Measurements from ENCODE around the gene SULT1C3.
"Not testable (repeated sequence)": the region's sequence is repeated elsewhere in the genome, so short reads cannot be mapped to it uniquely, and the experiment has no call there.

The SULT1C3 gene

GRCh38 chr2:108244667-108245414, 5.1 kb downstream of the SULT1C3 start:
- no peak for DNase-seq (ENCODE audit: low read depth, low spot score)

GRCh38 chr2:108253106-108253505, 13.3 kb downstream of the SULT1C3 start:
- DNase-seq (ENCODE audit: low read depth, low spot score): no peak

GRCh38 chr2:108257757-108258331, 18.1 kb downstream of the SULT1C3 start:
- DNase-seq (ENCODE audit: low read depth, low spot score): no peak

- DNase-seq (ENCODE audit: low read depth, low spot score): no peak
Measured at GRCh38 chr2:108260773-108261172, 21.0 kb downstream of the SULT1C3 start.

- DNase-seq (ENCODE audit: low read depth, low spot score): no peak
Measured at GRCh38 chr2:108262036-108262435, 22.3 kb downstream of the SULT1C3 start.

GRCh38 chr2:108263401-108263800, 23.6 kb downstream of the SULT1C3 start:
- no peak for DNase-seq (ENCODE audit: low read depth, low spot score)

- no peak for DNase-seq (ENCODE audit: low read depth, low spot score)
Measured at GRCh38 chr2:108266218-108266617, 26.4 kb downstream of the SULT1C3 start.

- DNase-seq (ENCODE audit: low read depth, low spot score): no peak
Measured at GRCh38 chr2:108267101-108267500, 27.3 kb downstream of the SULT1C3 start.

GRCh38 chr2:108268001-108268400, 28.2 kb downstream of the SULT1C3 start:
- DNase-seq (ENCODE audit: low read depth, low spot score): no peak

GRCh38 chr2:108270346-108270745, 30.6 kb downstream of the SULT1C3 start:
- DNase-seq (ENCODE audit: low read depth, low spot score): no peak

GRCh38 chr2:108270768-108271506, 31.2 kb downstream of the SULT1C3 start:
- DNase-seq (ENCODE audit: low read depth, low spot score): no peak

- peak; percentile 82 for DNase-seq (ENCODE audit: low read depth, low spot score)
Measured at GRCh38 chr2:108271691-108272253, 32.0 kb downstream of the SULT1C3 start.

- no peak for DNase-seq (ENCODE audit: low read depth, low spot score)
Measured at GRCh38 chr2:108278631-108279030, 38.9 kb downstream of the SULT1C3 start.

GRCh38 chr2:108279468-108279867, 39.7 kb downstream of the SULT1C3 start:
- no peak for DNase-seq (ENCODE audit: low read depth, low spot score)

GRCh38 chr2:108280466-108280865, 40.7 kb downstream of the SULT1C3 start:
- DNase-seq (ENCODE audit: low read depth, low spot score): no peak

- not testable (repeated sequence) for DNase-seq (ENCODE audit: low read depth, low spot score)
Measured at GRCh38 chr2:108284566-108284965, 44.8 kb downstream of the SULT1C3 start.

GRCh38 chr2:108285616-108286015, 45.8 kb downstream of the SULT1C3 start:
- DNase-seq (ENCODE audit: low read depth, low spot score): no peak

- DNase-seq (ENCODE audit: low read depth, low spot score): no peak
Measured at GRCh38 chr2:108287169-108287568, 47.4 kb downstream of the SULT1C3 start.

- DNase-seq (ENCODE audit: low read depth, low spot score): peak; percentile 97
Measured at GRCh38 chr2:108288534-108289106, 48.9 kb downstream of the SULT1C3 start, which contains the start of gene SULT1C2. TSS of gene SULT1C2 (plus strand) at chr2:108288895. CDS start at chr2:108293668, 4,773 bp downstream.

- DNase-seq (ENCODE audit: low read depth, low spot score): no peak
Measured at GRCh38 chr2:108293850-108294249, 54.1 kb downstream of the SULT1C3 start.

GRCh38 chr2:108297436-108298141, 57.8 kb downstream of the SULT1C3 start:
- peak; percentile 44 for DNase-seq (ENCODE audit: low read depth, low spot score)
